ENCODE data around the gene PDE8A. TPM values are rescaled to one million over a fixed set of nuclear protein-coding genes. Genes with fewer than 3 reads are reported as not detected.
"Not testable (repeated sequence)": the region's sequence is repeated elsewhere in the genome, so short reads cannot be mapped to it uniquely, and the experiment has no call there.

PDE8A gene
- total RNA-seq, 1 donor from 2014 or later, result 28.2 TPM

DNA sequence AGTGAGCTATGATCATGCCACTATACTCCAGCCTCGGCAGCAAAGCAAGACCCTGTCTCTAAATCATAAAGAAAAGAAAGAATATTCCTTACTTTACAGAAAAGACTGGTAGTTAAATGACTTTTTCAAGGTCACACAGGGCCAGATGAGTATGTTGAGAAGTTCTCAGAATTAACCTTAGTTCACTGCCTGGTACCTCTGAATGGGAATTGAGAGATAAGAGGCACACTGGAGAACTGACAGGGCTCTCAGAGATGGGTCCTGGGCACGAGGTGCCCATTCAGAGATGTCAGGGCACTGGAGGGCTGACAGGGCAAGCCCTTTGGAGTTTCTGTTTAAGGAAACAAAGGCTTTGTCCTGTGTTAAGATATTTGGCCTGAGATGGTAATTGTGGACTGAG, 157.7 kb downstream of the PDE8A start:
- no peak for DNase-seq (ENCODE audit: low spot score)
- intact Hi-C loops (cut with DNase I), result no loop called here

DNA sequence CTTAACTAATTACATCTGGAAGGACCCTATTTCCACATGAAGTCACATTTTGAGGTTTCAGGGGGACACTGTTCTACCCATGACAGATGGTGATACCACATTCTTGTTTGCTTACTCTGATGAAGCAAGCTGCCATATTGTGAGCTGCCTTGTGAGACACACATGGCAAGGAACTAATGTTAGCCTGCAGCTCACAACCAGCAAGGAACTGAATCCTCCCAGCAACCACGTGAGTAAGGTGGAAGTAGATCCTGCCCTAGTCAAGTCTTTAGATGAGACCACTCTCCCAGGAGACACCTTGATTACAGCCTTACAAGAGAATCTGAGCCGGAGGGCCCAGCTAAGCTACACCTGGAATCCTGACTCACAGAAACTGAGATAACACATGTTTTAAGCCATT, 160.1 kb downstream of the PDE8A start:
- no peak for DNase-seq (ENCODE audit: low spot score)
- intact Hi-C loops (cut with DNase I), result no loop called here

DNA sequence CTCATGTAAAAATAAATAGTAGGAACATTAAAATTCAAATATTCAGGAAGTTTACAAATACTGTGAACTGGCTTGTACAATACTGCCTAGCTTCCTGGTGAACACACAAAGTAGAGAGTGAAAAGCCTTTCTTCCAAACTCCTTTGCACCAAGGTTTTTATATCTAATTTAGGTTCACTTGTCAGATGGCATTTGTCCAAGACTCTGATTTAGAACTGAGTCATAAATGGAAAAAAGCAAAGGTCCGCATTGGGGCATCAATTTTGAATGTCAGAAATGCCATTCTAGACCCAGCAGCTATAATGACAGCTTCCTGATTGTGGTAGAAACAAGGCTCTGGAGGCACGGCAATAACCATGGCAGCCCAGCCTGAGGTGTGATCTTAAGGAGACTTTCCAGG, 160.7 kb downstream of the PDE8A start:
- no peak for DNase-seq (ENCODE audit: low spot score)
- intact Hi-C loops (cut with DNase I), result no loop called here

DNA sequence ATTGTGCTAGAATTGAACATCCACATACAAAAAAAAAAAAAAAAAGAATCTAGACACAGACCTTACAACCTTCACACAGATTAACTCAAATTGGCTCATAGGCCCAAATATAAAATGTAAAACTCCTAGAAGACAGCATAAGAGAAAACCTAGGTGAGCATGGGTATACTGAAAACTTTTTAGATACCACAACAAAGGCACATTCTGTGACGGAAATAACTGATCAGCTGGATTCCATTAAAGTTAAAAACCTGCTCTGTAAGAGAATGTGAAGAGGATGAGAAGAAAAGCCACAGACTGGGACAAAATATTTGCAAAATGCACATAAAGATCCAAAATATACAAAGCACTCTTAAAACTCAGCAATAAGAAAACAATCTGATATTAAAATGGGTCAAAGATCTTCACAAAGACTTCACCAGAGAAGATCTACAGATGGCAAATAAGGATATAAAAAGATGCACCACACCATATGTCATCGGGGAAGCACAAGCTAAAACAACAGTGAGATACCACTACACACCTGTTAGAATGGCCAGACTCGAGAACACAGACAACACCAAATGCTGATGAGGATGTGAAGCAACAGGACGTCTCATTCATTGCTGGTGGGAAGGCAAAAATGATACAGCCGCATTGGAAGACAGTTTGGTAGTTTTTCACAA, 167.9 kb downstream of the PDE8A start:
- intact Hi-C loops (cut with DNase I), result no loop called here
- no peak for DNase-seq (ENCODE audit: low spot score)

DNA sequence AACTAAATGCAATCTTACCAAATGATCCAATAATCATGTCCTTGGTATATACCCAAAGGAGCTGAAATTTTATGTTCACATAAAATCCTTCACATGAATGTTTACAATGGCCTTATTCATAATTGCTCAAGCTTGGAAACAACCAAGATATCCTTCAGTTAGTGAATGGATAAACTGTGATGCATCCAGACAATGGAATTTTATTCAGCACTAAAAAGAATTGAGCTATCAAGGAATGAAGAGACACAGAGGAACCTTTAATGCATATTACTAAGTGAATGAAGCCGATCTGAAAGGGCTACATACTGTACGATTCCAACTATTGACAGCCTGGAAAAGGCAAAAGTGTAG, 168.4 kb downstream of the PDE8A start:
- intact Hi-C loops (cut with DNase I), result no loop called here
- no peak for DNase-seq (ENCODE audit: low spot score)

GRCh38 chr15:85151145-85151544, 169.5 kb downstream of the PDE8A start:
- no peak for DNase-seq (ENCODE audit: low spot score)
- intact Hi-C loops (cut with DNase I), result no loop called here

GRCh38 chr15:85151861-85152260, 170.2 kb downstream of the PDE8A start:
- intact Hi-C loops (cut with DNase I), result no loop called here
- DNase-seq (ENCODE audit: low spot score), result no peak

DNA sequence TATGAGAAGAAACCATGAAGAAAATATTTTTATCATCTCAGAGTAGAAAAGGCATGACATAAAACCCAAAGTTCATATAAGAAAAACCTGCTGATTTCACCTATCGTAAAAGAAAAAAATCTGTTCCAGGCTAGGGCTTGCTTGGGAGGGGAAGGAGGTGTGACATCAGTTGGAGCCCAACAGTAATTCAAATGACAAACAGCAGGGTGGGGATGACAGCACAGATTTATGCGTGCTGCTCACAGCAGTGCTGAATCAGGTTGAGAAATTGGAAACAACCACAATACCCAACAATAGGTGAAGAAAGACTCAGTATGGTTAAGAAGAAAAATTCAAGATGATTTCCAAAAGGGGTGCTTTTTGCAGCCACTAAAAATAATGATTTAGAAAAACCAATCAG, 172.4 kb downstream of the PDE8A start:
- DNase-seq (ENCODE audit: low spot score), result no peak
- intact Hi-C loops (cut with DNase I), result no loop called here

GRCh38 chr15:85155360-85155759, 173.7 kb downstream of the PDE8A start:
- intact Hi-C loops (cut with DNase I), result no loop called here
- DNase-seq (ENCODE audit: low spot score), result no peak

- intact Hi-C loops (cut with DNase I), result no loop called here
- DNase-seq (ENCODE audit: low spot score), result no peak
These were observed 174.2 kb downstream of the PDE8A start for GRCh38 chr15:85155857-85156256.

GRCh38 chr15:85157344-85157743, 175.7 kb downstream of the PDE8A start:
- intact Hi-C loops (cut with DNase I), result no loop called here
- no peak for DNase-seq (ENCODE audit: low spot score)

- intact Hi-C loops (cut with DNase I), result no loop called here
- no peak for DNase-seq (ENCODE audit: low spot score)
These were observed 180.6 kb downstream of the PDE8A start for GRCh38 chr15:85162237-85162636.

DNA sequence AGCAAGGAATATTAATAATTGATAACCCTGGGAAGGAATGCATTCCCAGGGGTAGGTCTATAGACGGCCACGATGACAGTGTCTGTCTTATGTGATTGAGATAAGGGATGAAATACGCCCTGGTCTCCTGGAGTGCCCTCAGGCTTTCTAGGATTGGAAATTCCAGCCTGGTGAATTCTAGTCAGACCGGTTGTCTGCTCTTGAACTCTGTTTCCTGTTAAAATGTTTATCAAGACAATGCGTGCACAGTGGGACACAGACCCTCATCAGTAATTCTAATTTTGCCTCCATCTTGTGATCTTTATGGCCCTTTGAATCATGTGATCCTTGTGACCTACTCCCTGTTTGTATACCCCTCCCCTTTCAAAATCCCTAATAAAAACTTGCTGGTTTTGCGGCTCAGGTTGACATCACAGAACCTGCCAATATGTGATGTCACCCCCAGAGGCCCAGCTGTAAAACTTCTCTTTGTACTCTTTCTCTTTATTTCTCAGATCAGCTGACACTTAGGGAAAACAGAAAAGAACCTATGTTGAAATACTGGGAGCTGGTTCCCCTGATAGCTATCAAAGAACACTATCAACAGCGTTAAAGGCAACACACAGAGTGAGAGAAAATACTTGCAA, 183.3 kb downstream of the PDE8A start:
- intact Hi-C loops (cut with DNase I), result no loop called here
- no peak for DNase-seq (ENCODE audit: low spot score)

GRCh38 chr15:85167568-85167967, 185.9 kb downstream of the PDE8A start:
- intact Hi-C loops (cut with DNase I), result no loop called here
- DNase-seq (ENCODE audit: low spot score), result no peak

GRCh38 chr15:85168642-85169173, 187.1 kb downstream of the PDE8A start:
- no peak for DNase-seq (ENCODE audit: low spot score)
- intact Hi-C loops (cut with DNase I), result no loop called here

DNA sequence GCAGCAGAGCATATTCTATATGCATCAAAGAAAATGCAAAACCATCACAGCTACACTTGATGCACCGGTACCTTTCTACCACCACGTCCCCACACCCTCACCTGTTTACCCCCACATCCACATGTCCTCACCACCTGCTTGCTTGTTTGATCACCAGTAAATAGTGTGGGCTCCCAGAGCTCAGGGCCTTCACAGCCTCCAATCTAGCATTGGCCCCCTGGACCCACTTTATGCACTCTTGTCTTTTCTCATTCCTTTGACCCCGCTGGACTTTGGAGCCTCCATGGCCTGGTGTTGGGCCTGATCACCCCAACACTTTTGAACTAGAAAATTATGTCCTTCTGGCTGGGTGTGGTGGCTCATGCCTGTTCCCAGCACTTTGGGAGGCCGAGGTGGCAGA, 190.1 kb downstream of the PDE8A start:
- intact Hi-C loops (cut with DNase I), result no loop called here
- DNase-seq (ENCODE audit: low spot score), result no peak

GRCh38 chr15:85172846-85173490, 191.3 kb downstream of the PDE8A start:
- no peak for DNase-seq (ENCODE audit: low spot score)
- intact Hi-C loops (cut with DNase I), result no loop called here

- intact Hi-C loops (cut with DNase I); DNase-seq (ENCODE audit: low spot score): not testable (repeated sequence)
These were observed 192.0 kb downstream of the PDE8A start for GRCh38 chr15:85173630-85174029.

DNA sequence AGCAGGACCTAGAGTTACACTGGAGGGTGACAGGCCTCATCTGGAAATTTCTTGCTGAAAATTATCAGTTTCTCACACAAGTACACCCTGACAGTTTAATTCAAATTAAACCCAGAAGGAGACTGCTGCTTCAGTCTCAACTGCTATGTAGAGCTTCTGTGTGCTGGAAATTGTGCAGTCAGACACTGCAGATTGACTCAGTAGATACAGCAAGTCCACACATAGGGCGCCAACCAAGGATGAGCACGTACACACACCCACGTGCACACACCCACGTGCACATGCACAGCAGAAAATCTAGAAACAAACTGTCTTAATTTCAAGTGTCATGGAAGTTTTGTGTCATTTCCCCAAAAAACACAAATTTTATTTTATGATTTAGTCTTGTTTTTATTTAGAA, 192.9 kb downstream of the PDE8A start:
- no peak for DNase-seq (ENCODE audit: low spot score)
- intact Hi-C loops (cut with DNase I), result no loop called here

DNA sequence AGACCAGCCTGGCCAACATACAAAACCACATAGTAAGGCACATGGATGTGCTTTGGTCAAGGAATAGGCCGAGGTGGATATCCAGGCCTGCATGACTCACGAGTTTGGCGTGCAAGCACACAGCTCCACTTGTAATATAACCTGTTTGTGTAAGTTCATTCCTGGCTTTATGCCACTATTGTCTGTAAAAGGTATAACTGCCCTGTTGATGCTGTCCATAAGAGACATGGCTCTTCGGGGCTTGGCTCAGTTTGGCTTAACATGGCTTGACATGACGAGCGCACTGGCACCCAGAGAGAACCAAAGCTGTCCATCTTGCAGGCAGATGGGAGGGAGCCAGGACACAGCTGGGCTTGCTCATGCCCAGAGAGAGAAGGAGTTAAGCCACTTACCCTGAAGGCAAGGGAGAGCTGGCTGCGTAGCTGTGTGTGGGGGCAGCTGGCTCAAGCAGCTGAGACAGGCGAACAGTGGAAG, 195.4 kb downstream of the PDE8A start:
- DNase-seq (ENCODE audit: low spot score); intact Hi-C loops (cut with DNase I): not testable (repeated sequence)

GRCh38 chr15:85178308-85178707, 196.7 kb downstream of the PDE8A start:
- DNase-seq (ENCODE audit: low spot score), result no peak
- intact Hi-C loops (cut with DNase I), result no loop called here

Data from cardiac septum (tissue), 1 donor.